Measurements from ENCODE around the gene IRX1. TPM values are rescaled to one million over a fixed set of nuclear protein-coding genes. Genes with fewer than 3 reads are reported as not detected.

The IRX1 gene
- total RNA-seq, result 1.2 TPM
- 1 to 10 TPM in 2 of 8 donors, under 1 TPM in 6; 0.29 to 9.6 (median 0.46) TPM for polyA plus RNA-seq (ENCODE audit: insufficient read depth in 1 of 8, insufficient read length in 8 of 8, low replicate concordance in 1 of 8)
- long read RNA-seq, donor 1, result 0 reads
- long read RNA-seq, donor 2, partial matches to known transcripts, result 0 of 3 reads
- long read RNA-seq, donor 2, other reads (novel, unspliced or antisense), result 0 of 3 reads
- long read RNA-seq, donor 3, partial matches to known transcripts, result 0 of 2 reads
- long read RNA-seq, donor 3, other reads (novel, unspliced or antisense), result 0 of 2 reads
- long read RNA-seq, donor 4, result 0 reads
- long read RNA-seq, donor 5, result 0 reads
- long read RNA-seq, donor 6, result 0 reads
- long read RNA-seq, donor 7, result 0 reads
- long read RNA-seq, donor 8, result 0 reads
- long read RNA-seq, donor 9, result 0 reads
- long read RNA-seq, donor 10, result 0 reads
- long read RNA-seq, donor 11, result 0 reads

- H3K4me3 ChIP-seq (ENCODE audit: low read length), result peak within 1 kb of the TSS; percentile 2
- no peaks in the 10 kb centered on the region for H3K9me3 ChIP-seq (replicated peaks; ENCODE audit: control insufficient read depth, low read depth, low read length)
- DNase-seq, result no peak
- peaks cover 15% of the 10 kb centered on the region for H3K4me1 ChIP-seq (ENCODE audit: control insufficient read depth, insufficient read depth, low read length)
- peaks cover 93% of the 10 kb centered on the region for H3K27me3 ChIP-seq (ENCODE audit: control insufficient read depth, insufficient read depth, low read length)
- H3K27ac ChIP-seq (ENCODE audit: low read length), result no peak within 1 kb of the TSS
- H3K36me3 ChIP-seq (ENCODE audit: control insufficient read depth, insufficient read depth, low read length), result no peaks in the 10 kb centered on the region
- WGBS (ENCODE audit: insufficient coverage), result under 1% methylated on average over 72 of the region's 106 CpGs
Observed at GRCh38 chr5:3595006-3595961, at the start of gene IRX1. Gene IRX1, plus strand, starts transcription at chr5:3595832. Its CDS starts 274 bp downstream, at chr5:3596106.

GRCh38 chr5:3546028-3546427 is 49.6 kb upstream of the IRX1 start:
- Histone ChIP-seq H3K4me1 (ENCODE audit: control insufficient read depth, insufficient read depth, low read length) (no peaks in the 10 kb centered on the region), H3K27ac (ENCODE audit: low read length) (no peak overlapping the region), H3K9me3 (replicated peaks; ENCODE audit: control insufficient read depth, low read depth, low read length) (no peaks in the 10 kb centered on the region), H3K4me3 (ENCODE audit: low read length) (no peak overlapping the region), H3K36me3 (ENCODE audit: control insufficient read depth, insufficient read depth, low read length) (no peaks in the 10 kb centered on the region), H3K27me3 (ENCODE audit: control insufficient read depth, insufficient read depth, low read length) (no peaks in the 10 kb centered on the region)
- WGBS (ENCODE audit: insufficient coverage), result no CpG with 5 or more reads among the region's 3 CpGs
- no peak for DNase-seq

- Histone ChIP-seq H3K4me3 (ENCODE audit: low read length) (no peak overlapping the region), H3K4me1 (ENCODE audit: control insufficient read depth, insufficient read depth, low read length) (no peaks in the 10 kb centered on the region), H3K27me3 (ENCODE audit: control insufficient read depth, insufficient read depth, low read length) (no peaks in the 10 kb centered on the region), H3K27ac (ENCODE audit: low read length) (no peak overlapping the region), H3K9me3 (replicated peaks; ENCODE audit: control insufficient read depth, low read depth, low read length) (peaks cover 3% of the 10 kb centered on the region), H3K36me3 (ENCODE audit: control insufficient read depth, insufficient read depth, low read length) (no peaks in the 10 kb centered on the region)
- WGBS (ENCODE audit: insufficient coverage), result no CpG with 5 or more reads among the region's 2 CpGs
- no peak for DNase-seq
Observed at GRCh38 chr5:3564116-3564515, 31.5 kb upstream of the IRX1 start.

DNA sequence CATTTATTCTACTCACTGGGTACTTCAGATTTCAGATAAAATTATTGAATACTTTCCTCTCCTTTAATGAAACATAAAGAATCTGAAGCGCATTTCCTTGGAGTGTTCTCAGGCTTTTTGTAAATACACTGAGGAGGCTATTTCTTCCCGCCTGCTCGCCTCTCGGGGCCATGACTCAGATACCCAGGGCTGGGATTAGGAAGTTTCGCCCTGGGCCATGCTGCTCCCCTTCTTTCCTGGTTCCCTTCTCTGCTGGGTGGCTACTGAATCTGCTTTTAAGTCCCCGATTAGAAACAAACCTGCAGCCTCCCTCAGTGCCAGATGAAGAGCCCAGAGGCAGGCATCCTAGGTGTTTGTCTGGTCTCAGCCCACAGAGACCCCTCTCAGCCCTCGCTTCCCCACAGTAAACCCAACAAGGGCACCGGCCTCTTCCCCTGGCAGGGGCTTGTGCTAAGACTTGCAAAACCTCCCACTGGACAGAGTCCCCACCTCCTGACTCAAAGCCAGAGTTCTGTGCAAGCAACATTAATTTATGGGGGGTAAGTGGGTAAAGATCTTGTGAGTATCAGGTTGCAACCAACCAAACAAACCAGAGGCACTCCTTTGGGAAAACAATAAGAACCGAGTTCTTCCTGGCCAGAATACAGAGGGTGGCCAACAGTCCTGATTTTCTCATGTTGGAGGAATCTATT is 30.7 kb upstream of the IRX1 start:
- no peak overlapping the region for H3K27ac ChIP-seq (ENCODE audit: low read length)

GRCh38 chr5:3584724-3585531 is 10.7 kb upstream of the IRX1 start:
- WGBS (ENCODE audit: insufficient coverage), result 83% methylated on average over 3 of the region's 5 CpGs

More for the DNA sequence above, 30.7 kb upstream of the IRX1 start:
- Histone ChIP-seq H3K4me1 (ENCODE audit: control insufficient read depth, insufficient read depth, low read length) (no peaks in the 10 kb centered on the region), H3K9me3 (replicated peaks; ENCODE audit: control insufficient read depth, low read depth, low read length) (peaks cover 3% of the 10 kb centered on the region), H3K4me3 (ENCODE audit: low read length) (no peak overlapping the region), H3K36me3 (ENCODE audit: control insufficient read depth, insufficient read depth, low read length) (no peaks in the 10 kb centered on the region), H3K27me3 (ENCODE audit: control insufficient read depth, insufficient read depth, low read length) (no peaks in the 10 kb centered on the region)
- 71% methylated on average over 4 of the region's 9 CpGs for WGBS (ENCODE audit: insufficient coverage)
- no peak for DNase-seq

GRCh38 chr5:3590161-3590966 is 5.3 kb upstream of the IRX1 start:
- Histone ChIP-seq H3K27ac (ENCODE audit: low read length) (no peak overlapping the region), H3K27me3 (ENCODE audit: control insufficient read depth, insufficient read depth, low read length) (peaks cover 78% of the 10 kb centered on the region), H3K4me3 (ENCODE audit: low read length) (no peak overlapping the region), H3K9me3 (replicated peaks; ENCODE audit: control insufficient read depth, low read depth, low read length) (no peaks in the 10 kb centered on the region), H3K4me1 (ENCODE audit: control insufficient read depth, insufficient read depth, low read length) (peaks cover 15% of the 10 kb centered on the region), H3K36me3 (ENCODE audit: control insufficient read depth, insufficient read depth, low read length) (no peaks in the 10 kb centered on the region)
- no peak for DNase-seq
- WGBS (ENCODE audit: insufficient coverage), result 4% methylated on average over 44 of the region's 51 CpGs

More at GRCh38 chr5:3584724-3585531, 10.7 kb upstream of the IRX1 start:
- H3K4me3 ChIP-seq (ENCODE audit: low read length), result no peak overlapping the region
- no peaks in the 10 kb centered on the region for H3K4me1 ChIP-seq (ENCODE audit: control insufficient read depth, insufficient read depth, low read length)
- H3K27me3 ChIP-seq (ENCODE audit: control insufficient read depth, insufficient read depth, low read length), result peaks cover 44% of the 10 kb centered on the region
- no peaks in the 10 kb centered on the region for H3K36me3 ChIP-seq (ENCODE audit: control insufficient read depth, insufficient read depth, low read length)
- no peak for DNase-seq
- no peak overlapping the region for H3K27ac ChIP-seq (ENCODE audit: low read length)
- H3K9me3 ChIP-seq (replicated peaks; ENCODE audit: control insufficient read depth, low read depth, low read length), result no peaks in the 10 kb centered on the region

DNA sequence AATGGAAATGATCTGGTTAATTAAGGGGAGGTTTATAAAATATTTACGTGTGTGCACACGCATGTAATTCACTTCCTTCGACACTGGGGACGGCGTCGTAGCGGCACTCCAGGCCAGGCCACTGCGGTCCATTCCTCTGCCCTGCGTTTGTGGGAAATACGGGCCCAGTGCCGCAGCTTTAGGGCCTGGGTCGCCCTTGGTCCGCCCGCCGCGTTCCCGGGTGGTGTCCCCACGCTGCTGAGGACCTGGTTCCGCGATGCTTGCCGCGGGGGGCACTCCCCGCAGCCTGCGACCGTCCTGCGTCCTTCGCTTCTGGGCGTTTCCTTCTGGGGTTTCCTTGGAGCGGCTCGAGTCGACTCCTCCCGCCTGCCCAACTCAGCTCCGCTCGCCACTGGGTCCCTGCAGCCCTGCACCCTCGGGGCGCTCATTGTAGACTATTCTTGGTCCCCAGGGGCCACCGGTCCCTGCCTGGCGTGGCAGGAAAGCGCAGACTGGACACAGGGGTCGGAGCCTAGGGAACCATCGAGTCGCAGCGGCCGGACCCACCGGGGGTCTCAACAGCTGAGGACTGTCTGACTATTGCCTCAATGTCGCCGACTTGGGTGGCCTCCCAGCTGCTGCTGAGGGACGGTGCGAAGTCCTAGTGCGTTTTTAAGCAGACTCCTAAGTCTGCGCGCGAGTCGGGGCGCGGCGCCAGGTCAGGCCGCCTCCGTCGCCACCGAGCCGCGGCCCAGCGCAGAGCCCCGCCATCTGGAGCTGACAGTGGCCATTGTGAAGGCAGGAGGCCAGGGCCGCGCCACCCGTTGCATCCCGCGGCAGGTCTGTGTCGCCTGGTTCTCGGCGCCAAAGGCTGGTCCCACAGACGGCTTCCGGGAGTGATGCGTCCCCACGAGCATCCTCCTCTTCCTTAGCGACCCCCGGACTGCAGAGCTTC is 4.4 kb upstream of the IRX1 start:
- 1% methylated on average over 77 of the region's 79 CpGs for WGBS (ENCODE audit: insufficient coverage)
- no peaks in the 10 kb centered on the region for H3K9me3 ChIP-seq (replicated peaks; ENCODE audit: control insufficient read depth, low read depth, low read length)
- peaks cover 77% of the 10 kb centered on the region for H3K27me3 ChIP-seq (ENCODE audit: control insufficient read depth, insufficient read depth, low read length)
- no peak overlapping the region for H3K4me3 ChIP-seq (ENCODE audit: low read length)
- no peak for DNase-seq
- no peak overlapping the region for H3K27ac ChIP-seq (ENCODE audit: low read length)
- H3K4me1 ChIP-seq (ENCODE audit: control insufficient read depth, insufficient read depth, low read length), result peaks cover 15% of the 10 kb centered on the region
- no peaks in the 10 kb centered on the region for H3K36me3 ChIP-seq (ENCODE audit: control insufficient read depth, insufficient read depth, low read length)

GRCh38 chr5:3592298-3592697 is 3.3 kb upstream of the IRX1 start:
- no peak overlapping the region for H3K4me3 ChIP-seq (ENCODE audit: low read length)
- H3K27me3 ChIP-seq (ENCODE audit: control insufficient read depth, insufficient read depth, low read length), result peaks cover 82% of the 10 kb centered on the region
- WGBS (ENCODE audit: insufficient coverage), result 1% methylated on average over 22 of the region's 22 CpGs
- H3K36me3 ChIP-seq (ENCODE audit: control insufficient read depth, insufficient read depth, low read length), result no peaks in the 10 kb centered on the region
- peaks cover 15% of the 10 kb centered on the region for H3K4me1 ChIP-seq (ENCODE audit: control insufficient read depth, insufficient read depth, low read length)
- DNase-seq, result no peak
- H3K27ac ChIP-seq (ENCODE audit: low read length), result no peak overlapping the region
- H3K9me3 ChIP-seq (replicated peaks; ENCODE audit: control insufficient read depth, low read depth, low read length), result no peaks in the 10 kb centered on the region
